ENCODE measurements around the gene MIA2.

Gene MIA2

GRCh38 chr14:39383741-39384140 lies 150.0 kb downstream of the MIA2 start:
- TF ChIP-seq, protein P1, sequence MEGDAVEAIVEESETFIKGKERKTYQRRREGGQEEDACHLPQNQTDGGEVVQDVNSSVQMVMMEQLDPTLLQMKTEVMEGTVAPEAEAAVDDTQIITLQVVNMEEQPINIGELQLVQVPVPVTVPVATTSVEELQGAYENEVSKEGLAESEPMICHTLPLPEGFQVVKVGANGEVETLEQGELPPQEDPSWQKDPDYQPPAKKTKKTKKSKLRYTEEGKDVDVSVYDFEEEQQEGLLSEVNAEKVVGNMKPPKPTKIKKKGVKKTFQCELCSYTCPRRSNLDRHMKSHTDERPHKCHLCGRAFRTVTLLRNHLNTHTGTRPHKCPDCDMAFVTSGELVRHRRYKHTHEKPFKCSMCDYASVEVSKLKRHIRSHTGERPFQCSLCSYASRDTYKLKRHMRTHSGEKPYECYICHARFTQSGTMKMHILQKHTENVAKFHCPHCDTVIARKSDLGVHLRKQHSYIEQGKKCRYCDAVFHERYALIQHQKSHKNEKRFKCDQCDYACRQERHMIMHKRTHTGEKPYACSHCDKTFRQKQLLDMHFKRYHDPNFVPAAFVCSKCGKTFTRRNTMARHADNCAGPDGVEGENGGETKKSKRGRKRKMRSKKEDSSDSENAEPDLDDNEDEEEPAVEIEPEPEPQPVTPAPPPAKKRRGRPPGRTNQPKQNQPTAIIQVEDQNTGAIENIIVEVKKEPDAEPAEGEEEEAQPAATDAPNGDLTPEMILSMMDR (IDR thresholded peaks at IDR 0.05): no peak

- TF ChIP-seq, protein P1 (IDR thresholded peaks at IDR 0.05): no peak
Observed at GRCh38 chr14:39384177-39384576, 150.5 kb downstream of the MIA2 start.

- TF ChIP-seq, protein P1 (IDR thresholded peaks at IDR 0.05): no peak
Observed at GRCh38 chr14:39393289-39393688, 159.6 kb downstream of the MIA2 start.

DNA sequence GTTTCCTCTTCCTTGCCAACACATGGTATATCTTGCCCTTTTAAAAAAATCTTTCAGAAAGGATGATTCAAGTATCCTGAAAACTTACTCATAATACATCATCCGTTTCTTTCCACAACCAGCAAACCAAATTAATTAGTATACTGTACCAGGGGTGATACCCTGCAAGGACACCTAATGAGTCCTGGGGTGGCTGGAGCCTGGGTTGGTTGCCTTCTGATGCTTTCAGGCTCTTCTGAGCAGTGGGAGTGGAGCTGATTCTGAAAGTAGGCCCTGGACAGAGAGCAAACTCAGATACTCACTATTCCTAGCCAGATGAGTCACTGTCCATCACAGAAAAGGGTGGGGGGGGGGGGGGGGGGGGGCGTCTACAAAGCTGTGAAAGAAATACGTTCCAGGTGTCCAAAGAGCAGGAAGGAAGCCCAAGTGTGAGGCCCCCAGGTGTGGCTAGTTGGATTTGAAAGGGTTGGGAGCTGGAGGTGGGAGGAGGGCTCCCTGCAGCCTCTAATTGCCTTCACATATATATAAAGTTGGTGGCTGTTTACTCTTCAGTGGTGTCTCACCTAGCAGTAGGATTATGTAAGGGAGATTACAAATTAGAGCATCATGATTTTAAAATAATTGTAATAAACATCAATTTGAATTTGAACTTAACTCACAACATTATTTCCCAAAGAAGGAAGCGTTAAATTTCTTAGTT lies 162.0 kb downstream of the MIA2 start:
- TF ChIP-seq, protein P1 (IDR thresholded peaks at IDR 0.05): no peak

DNA sequence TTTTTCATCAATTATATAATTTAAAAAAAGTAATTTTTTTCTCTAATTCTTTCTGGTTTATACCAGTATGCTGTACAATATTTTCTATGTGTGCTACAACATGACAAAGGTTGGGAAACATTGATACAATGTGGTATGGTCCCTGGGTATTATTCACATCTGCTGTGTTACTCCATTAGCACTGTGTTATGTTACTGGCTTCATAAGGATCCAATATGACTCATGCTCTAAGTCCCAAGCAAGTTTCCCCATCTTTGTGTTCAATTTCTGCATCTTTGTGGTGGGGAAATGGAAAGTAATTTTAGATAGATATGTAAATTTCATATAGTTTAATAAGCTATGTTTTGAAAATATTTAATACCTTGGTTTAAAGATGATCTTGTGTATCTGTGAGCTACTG lies 162.7 kb downstream of the MIA2 start:
- TF ChIP-seq, protein P1 (IDR thresholded peaks at IDR 0.05): no peak

DNA sequence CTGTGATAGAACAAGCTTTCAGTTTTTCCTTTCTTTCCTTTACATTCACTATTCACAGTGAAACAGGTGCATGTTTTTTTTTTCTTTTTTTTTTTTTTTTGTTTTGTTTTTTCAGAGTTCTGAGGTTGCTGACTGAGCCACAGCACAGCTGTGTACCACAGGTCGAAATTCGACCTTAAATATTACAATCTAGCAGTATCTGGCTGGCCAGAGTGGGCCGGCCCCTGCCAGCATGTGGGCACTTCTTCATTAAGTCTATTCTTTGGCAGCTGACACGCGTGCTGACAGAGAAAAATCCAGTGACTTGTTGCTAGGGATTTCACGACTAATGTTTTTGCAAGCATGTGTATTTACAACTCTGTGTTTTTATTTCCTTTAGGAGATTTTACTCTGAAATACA lies 164.7 kb downstream of the MIA2 start:
- TF ChIP-seq, protein P1 (IDR thresholded peaks at IDR 0.05): no peak

DNA sequence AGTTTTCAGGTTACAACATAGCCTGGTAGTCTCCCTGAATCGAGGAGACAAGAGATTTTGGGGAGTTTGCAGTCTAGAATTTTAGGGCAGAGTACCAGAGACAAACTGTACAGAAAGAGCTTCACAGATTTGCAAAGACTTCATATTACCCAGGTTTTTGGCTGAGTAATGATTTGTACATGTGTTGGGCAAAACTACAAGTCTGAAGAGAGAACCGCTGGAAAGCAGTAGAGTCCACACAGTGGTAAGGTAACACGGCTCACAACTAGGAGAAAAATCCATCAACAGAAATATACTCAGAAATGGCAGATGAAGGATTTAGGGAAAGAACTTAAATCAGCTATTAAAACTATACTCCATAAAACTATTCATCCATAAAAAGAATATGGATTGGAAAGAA lies 172.8 kb downstream of the MIA2 start:
- TF ChIP-seq, protein P1 (IDR thresholded peaks at IDR 0.05): no peak

GRCh38 chr14:39416072-39416471 lies 182.4 kb downstream of the MIA2 start:
- TF ChIP-seq, protein P1 (IDR thresholded peaks at IDR 0.05): no peak
